MM.1S (cell line): ENCODE results near the gene LRRC63.

Source experiments
- DNase-seq: peaks from one replicate; pipeline ENCODE4 v3.0.0-alpha.2; 2015
- H2AFZ ChIP-seq: fragments of 300-600 bp; sonication (generic); 2 replicates; pipeline ENCODE4 v1.6.0; 2016; ENCODE audit warnings: antibody characterized with exemption, low read length
- H3F3A ChIP-seq: fragments of 300-600 bp; sonication (generic); 2 replicates; pipeline ENCODE4 v1.6.1; 2016; ENCODE audit warnings: mild to moderate bottlenecking, antibody characterized with exemption, low read length, moderate library complexity, mixed read lengths; ENCODE audit not compliant: insufficient read depth
- H3K27ac ChIP-seq: fragments of 300-600 bp; sonication (generic); 2 replicates; pipeline ENCODE4 v1.5.1; 2016; ENCODE audit warnings: mild to moderate bottlenecking, low read length
- H3K27me3 ChIP-seq: fragments of 300-600 bp; sonication (generic); replicated peaks from 2 replicates; pipeline ENCODE4 v1.6.0; 2016; ENCODE audit warnings: low read length; ENCODE audit not compliant: insufficient read depth
- H3K36me3 ChIP-seq: fragments of 300-600 bp; sonication (generic); replicated peaks from 2 replicates; pipeline ENCODE4 v1.6.1; 2016; ENCODE audit warnings: mild to moderate bottlenecking, low read length, mixed read lengths; ENCODE audit not compliant: insufficient read depth
- H3K4me1 ChIP-seq: fragments of 300-600 bp; sonication (generic); 2 replicates; pipeline ENCODE4 v1.6.1; 2016; ENCODE audit warnings: low read length, mixed read lengths
- H3K4me2 ChIP-seq: fragments of 300-600 bp; sonication (generic); 2 replicates; pipeline ENCODE4 v1.6.0; 2016; ENCODE audit warnings: low read depth, low read length
- H3K4me3 ChIP-seq: fragments of 300-600 bp; sonication (generic); 2 replicates; pipeline ENCODE4 v1.5.1; 2016; ENCODE audit warnings: low read length, mixed read lengths
- H3K79me2 ChIP-seq: fragments of 300-600 bp; sonication (generic); 2 replicates; pipeline ENCODE4 v1.6.1; 2016; ENCODE audit warnings: mixed run types, low read length, mixed read lengths
- H3K9ac ChIP-seq: fragments of 300-600 bp; sonication (generic); 2 replicates; pipeline ENCODE4 v1.6.1; 2016; ENCODE audit warnings: low read length, mixed read lengths
- H3K9me2 ChIP-seq: fragments of 300-600 bp; sonication (generic); replicated peaks from 2 replicates; pipeline ENCODE4 v1.6.1; 2016; ENCODE audit warnings: mild to moderate bottlenecking, low read length, mixed read lengths; ENCODE audit not compliant: insufficient read depth
- H3K9me3 ChIP-seq: fragments of 300-600 bp; sonication (generic); replicated peaks from 2 replicates; pipeline ENCODE4 v1.6.1; 2016; ENCODE audit warnings: mild to moderate bottlenecking, low read length, mixed read lengths; ENCODE audit not compliant: insufficient read depth
- H4K20me1 ChIP-seq: fragments of 300-600 bp; sonication (generic); 2 replicates; pipeline ENCODE4 v1.6.1; 2016; ENCODE audit warnings: mild to moderate bottlenecking, low read length, moderate library complexity, mixed read lengths; ENCODE audit not compliant: insufficient read depth
- CTCF ChIP-seq: fragments of 300-600 bp; sonication (generic); IDR thresholded peaks from 2 replicates; pipeline ENCODE4 v1.5.1; 2016; ENCODE audit warnings: antibody characterized with exemption, low read length, mixed read lengths
- EZH2 ChIP-seq: fragments of 300-600 bp; sonication (generic); optimal IDR thresholded peaks from 2 replicates; pipeline ENCODE3; 2017; ENCODE audit warnings: low read depth, mild to moderate bottlenecking, antibody characterized with exemption, low read length, mixed read lengths
- EZH2phosphoT487 ChIP-seq: fragments of 300-600 bp; sonication (generic); IDR thresholded peaks from 2 replicates; pipeline ENCODE4 v1.6.1; 2018; ENCODE audit warnings: antibody characterized with exemption, low read length

The LRRC63 gene

GRCh38 chr13:46296921-46297320 lies 85.2 kb downstream of the LRRC63 start:
- H3K36me3 ChIP-seq, result no peaks in the 10 kb centered on the region
- H3K27me3 ChIP-seq, result no peaks in the 10 kb centered on the region
- no peaks in the 10 kb centered on the region for H3K9me2 ChIP-seq
- no peak overlapping the region for H3K4me3 ChIP-seq
- H3K4me1 ChIP-seq, result no peaks in the 10 kb centered on the region
- H3K27ac ChIP-seq, result no peak overlapping the region
- no peaks in the 10 kb centered on the region for H3K9me3 ChIP-seq
- TF ChIP-seq CTCF, result no peak
- TF ChIP-seq EZH2, result no peak
- no peak for TF ChIP-seq EZH2phosphoT487
- H2AFZ ChIP-seq, result no peak overlapping the region
- no peaks in the 10 kb centered on the region for H4K20me1 ChIP-seq
- H3F3A ChIP-seq, result no peaks in the 10 kb centered on the region
- DNase-seq, result no peak
- H3K9ac ChIP-seq, result no peak overlapping the region
- H3K79me2 ChIP-seq, result no peaks in the 10 kb centered on the region
- H3K4me2 ChIP-seq, result no peak overlapping the region

GRCh38 chr13:46297361-46297811 lies 85.7 kb downstream of the LRRC63 start:
- no peak for DNase-seq
- H2AFZ ChIP-seq, result no peak overlapping the region
- H3K9ac ChIP-seq, result no peak overlapping the region
- no peaks in the 10 kb centered on the region for H3F3A ChIP-seq
- H3K9me3 ChIP-seq, result no peaks in the 10 kb centered on the region
- H3K27ac ChIP-seq, result no peak overlapping the region
- H3K36me3 ChIP-seq, result no peaks in the 10 kb centered on the region
- H4K20me1 ChIP-seq, result no peaks in the 10 kb centered on the region
- H3K4me1 ChIP-seq, result no peaks in the 10 kb centered on the region
- H3K79me2 ChIP-seq, result no peaks in the 10 kb centered on the region
- H3K4me2 ChIP-seq, result no peak overlapping the region
- no peaks in the 10 kb centered on the region for H3K27me3 ChIP-seq
- TF ChIP-seq CTCF (no peak), EZH2phosphoT487 (no peak)
- H3K4me3 ChIP-seq, result no peak overlapping the region
- no peaks in the 10 kb centered on the region for H3K9me2 ChIP-seq

GRCh38 chr13:46303742-46304385 lies 92.1 kb downstream of the LRRC63 start:
- no peak for DNase-seq
- no peak for TF ChIP-seq CTCF
- TF ChIP-seq EZH2phosphoT487, result no peak
- no peak for TF ChIP-seq EZH2
- Histone ChIP-seq H3K9me2 (no peaks in the 10 kb centered on the region), H3K4me2 (no peak overlapping the region), H2AFZ (no peak overlapping the region), H3K4me3 (no peak overlapping the region), H4K20me1 (no peaks in the 10 kb centered on the region), H3K9ac (no peak overlapping the region), H3F3A (no peaks in the 10 kb centered on the region), H3K27me3 (no peaks in the 10 kb centered on the region), H3K79me2 (no peaks in the 10 kb centered on the region), H3K4me1 (no peaks in the 10 kb centered on the region), H3K27ac (no peak overlapping the region), H3K36me3 (no peaks in the 10 kb centered on the region), H3K9me3 (no peaks in the 10 kb centered on the region)
